Stimulated activated CD8-positive, alpha-beta memory T cell treated with anti-CD3 and anti-CD28 coated beads, Interleukin-7, amount 100 ng/mL, for 1 hour (primary cell): Measurements from ENCODE around the gene MRPS24.
"Not testable (repeated sequence)": the region's sequence is repeated elsewhere in the genome, so short reads cannot be mapped to it uniquely, and the experiment has no call there.

Source experiments
- DNase-seq, 2 donors: peaks; one replicate each; pipeline ENCODE4 v3.0.0-alpha.2; 2020; ENCODE audit warnings: low read depth in 2 of 2

The MRPS24 gene

DNA sequence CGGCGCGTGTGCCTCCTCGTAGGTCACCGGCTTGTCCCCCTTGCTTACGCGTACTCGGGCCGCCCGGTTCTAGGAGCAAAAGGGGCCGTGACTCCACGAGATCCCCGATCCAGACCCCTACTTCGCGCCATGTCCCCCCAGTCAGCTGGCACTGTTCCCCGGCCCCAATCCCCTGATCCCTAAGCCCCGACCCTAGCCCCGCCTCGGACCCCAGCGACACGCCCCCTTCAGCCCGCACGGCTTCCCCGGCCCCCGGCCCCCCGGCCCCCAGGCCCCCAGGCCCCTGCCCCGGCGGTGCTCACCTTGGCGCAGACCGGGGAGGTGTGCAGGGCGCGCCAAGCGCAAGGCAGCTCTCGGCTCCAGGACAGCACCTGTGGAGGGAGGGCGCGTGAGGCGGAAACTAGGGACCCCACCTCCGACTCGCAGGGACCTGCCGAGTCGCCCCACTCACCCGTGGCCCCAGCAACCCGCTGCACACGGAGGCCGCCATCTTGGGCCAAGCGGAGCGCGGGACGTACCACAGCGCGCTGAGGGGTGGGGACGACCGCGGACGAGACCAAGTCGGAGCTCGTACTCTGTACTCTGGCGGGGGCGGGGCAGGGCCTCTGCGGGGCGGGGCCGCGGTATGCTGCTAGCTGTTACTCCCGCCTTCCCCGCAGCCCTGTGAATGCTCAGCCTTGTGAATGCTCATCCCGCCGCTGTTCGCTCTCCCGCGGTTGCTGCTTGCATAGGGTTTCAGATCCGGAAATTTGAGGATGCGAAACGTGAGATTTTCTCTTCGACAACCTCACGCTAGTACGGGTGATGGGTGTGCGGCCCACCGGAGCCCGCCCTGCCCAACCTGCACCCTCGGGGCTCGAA is at the start of gene MRPS24:
Gene MRPS24 (minus strand): TSS at position 512 of the 861 bp plus-strand sequence. CDS start 22 bp downstream, at position 490.
- peak; percentile 87 to 92 for DNase-seq

DNA sequence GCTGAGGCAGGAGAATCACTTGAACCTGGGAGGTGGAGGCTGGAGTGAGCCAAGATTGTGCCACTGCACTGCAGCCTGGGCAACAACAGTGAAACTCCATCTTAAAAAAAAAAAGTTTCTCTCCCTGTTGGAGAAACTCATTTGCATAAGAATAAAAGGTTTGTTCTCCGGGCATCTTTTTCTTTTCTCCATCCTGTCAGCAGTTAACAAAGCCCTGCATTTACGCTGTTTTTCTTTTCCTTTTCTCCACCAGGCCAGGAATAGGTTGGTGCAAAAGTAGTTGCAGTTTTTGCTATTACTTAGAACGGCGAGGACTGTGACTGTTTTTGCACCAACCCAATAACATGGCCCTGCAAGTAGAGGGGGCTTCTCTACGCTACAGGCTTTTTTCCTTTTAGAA is 46.6 kb upstream of the MRPS24 start:
- no peak for DNase-seq

DNA sequence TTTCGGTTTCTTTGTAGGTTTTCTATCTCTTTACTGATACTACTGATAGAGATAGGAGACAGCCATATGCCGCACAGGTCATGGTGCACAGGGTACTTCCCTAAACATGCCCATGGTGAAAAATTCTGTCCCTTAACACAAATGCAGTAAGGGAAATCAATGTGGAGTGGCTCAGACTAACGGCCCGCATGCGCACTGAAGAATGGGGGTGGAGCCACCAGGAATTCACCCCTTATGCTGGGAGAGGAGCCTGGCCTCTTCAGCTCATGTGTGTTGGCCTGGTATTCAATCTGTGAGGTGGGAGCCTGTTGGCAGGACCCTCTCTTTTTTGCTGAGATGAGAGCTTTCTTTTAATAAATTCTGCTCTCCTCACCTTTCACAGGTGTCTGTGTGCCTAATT is 45.5 kb upstream of the MRPS24 start:
- no peak for DNase-seq

DNA sequence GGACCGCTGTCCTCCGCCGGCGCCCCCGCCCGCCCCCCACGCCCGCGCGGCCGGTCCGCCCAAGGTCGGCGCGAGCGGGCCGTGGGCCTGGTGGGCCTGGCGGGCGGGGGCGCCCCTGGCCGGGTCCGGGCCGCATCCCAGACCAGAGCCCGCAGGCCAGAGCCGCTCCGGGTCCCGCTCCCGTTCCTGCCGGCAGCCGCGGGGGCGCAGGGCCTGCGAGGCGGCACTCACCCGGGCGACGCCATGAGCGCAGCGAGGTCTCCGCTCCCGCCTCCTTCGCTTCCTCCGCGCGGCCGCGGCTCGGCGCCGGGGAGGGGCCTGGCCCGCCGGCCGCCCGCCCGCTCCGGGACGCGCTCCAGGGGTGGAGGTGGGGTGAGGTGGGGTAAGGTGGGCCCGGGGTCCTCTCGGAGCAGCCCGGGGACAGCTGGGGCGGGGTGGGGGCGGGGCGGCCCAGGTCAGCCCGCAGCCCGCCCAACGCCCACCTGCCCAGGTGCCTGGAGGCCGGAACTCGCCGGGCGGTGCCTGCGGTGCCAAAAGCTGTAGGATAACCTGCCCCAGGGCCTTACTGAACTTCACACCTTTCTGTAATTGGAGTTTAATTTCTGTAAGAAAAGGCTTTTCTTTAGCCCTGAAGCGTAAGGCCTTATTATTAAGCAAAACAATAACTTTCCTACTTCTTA is 37.2 kb upstream of the MRPS24 start, which contains the start of gene URGCP:
Gene URGCP (minus strand): TSS at position 266 of the 680 bp plus-strand sequence. CDS start 21 bp downstream, at position 245.
- peak; percentile 17 to 23 for DNase-seq

DNA sequence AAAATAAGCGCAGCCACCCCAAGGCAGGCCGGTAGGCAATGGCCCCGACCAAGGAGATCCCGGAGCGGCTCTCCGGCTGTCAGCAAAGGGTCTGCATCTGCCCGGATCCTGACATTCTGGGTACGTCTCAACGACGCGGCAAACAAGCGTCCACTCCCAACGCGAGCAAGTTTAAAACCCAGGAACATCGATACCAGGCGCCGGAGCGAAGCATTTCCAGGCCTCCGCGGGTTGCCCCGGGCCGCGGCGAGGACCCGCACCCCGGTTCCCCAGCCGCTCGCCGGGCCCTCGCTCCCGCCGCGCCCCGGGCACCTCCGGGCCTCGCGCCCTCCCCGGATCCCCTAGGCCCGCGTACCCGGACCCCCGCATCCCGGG is 36.6 kb upstream of the MRPS24 start:
- no peak for DNase-seq

DNA sequence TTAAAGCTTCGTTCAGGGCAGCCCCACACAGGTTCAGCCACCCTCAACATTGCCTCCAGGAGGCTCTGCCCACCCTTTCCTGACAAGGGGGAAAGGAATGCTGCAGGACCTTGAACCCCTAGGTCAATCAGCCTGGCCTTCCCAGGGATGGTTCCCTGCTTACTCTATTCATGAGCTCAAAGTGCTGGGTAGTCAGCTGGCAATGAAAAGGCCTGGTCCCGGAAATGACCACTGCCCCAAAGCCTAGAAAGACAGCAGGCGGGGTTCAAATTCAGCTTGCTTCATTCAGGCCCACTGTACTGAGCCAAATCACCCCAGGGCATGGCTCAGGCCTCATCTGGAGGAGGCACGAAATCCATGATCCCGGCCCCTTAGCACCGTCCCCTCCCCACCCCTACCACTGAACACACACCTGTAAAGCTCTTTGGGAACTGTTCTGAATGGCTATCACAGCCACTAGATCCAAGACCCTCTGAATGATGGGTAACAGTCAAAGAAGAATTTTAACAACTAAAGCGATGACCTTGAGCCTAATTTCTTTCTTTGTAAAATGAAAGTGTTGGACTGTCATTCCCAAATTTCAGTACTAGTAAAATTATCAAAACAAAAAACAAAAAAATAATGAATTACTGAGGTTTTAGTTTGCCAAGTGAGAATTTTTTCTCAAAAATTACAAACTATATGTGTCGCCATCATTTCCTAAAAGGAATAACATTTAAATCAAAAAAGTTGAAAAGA is 36.1 kb upstream of the MRPS24 start:
- no peak for DNase-seq

DNA sequence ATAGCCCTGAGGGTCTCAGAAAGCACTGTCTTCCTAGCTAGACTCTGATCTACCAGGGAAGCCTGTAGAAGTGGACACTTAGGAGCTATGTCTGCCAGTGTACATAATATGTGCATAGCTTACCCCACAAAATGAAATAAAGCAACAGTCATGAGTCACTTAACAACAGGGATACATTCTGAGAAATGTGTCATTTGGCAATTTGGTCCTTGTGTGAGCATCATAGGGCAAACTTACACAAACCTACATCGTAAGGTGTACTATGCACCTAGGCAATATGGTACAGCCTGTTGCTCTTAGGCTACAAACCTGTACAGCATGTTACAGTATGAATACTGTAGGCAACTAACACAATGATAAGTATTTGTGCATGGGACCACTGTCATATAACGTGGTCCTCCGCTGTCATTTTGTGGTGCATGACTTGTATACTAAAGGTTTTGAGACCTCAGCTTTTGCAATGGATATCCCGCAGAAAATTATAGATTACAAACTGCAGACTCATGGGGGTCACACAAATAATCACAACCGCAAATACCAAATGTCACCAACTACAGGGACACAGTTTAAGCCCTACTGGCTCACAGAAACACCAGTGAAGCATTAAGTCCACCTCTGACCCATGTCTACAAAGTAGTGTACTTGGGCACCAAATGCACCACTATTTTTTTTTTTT is 35.4 kb upstream of the MRPS24 start:
- DNase-seq = no peak

DNA sequence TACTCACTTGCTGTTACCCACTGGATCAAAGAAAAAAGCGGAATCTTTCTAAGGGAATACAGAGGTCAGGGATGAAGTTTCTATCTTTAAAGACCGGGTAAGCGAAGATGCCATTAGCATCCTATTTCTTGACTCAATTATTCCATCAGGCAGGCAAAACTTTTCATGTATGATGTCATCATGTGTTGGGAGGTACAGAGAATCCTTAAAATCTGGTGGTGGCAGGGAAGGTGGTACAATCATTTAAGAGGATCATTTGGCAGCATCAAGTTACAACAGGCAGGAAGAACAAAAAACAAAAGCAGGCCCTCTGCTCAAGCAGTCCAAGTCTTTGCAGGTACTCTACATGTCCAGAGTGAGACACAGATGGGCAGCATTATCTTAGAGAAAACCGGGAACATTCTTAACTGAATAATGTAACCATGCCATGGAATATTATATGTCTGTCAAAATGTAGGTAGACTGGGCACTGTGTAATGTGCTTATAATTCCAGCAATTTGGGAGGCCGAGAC is 33.3 kb upstream of the MRPS24 start:
- DNase-seq = no peak

DNA sequence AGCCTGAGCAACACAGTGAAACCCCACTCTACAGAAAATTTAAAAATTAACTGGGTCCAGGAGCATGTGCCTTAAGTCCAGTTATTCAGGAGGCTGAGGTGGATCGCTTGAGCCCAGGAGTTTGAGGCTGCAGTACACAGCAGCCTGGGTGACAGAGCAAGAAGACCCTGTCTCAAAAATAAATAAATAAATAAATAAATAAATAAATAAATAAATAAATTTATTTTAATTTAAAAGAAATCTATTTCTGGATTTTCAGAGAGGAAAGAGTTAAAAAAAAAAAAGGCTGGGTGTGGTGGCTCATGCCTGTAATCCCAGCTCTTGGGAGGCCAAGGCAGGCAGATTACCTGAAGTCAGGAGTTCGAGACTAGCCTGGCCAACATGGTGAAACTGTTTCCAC is 29.3 kb upstream of the MRPS24 start:
- DNase-seq = not testable (repeated sequence)

DNA sequence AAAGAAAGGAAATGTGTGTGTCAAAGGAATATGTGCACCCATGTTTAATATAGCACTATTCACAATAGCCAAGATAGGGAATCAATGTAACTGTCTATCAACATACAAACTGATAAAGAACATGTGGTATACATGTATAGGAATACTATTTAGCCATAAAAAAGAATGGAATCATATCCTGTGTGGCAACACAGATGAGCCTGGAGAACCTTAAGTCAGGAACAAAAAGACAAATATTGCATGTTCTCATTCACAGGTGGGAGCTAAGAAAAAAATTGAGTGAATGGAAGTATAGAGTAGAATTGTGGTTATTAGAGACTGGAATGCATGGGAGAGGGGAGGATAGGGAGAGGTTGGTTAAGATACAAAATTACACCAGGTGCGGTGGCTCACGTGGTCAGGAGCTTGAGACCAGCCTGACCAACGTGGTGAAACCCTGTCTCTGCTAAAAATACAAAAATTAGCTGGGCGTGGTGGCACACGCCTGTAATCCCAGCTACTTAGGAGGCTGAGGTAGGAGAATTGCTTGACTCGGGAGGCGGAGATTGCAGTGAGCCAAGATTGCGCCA is 26.6 kb upstream of the MRPS24 start:
- no peak for DNase-seq

DNA sequence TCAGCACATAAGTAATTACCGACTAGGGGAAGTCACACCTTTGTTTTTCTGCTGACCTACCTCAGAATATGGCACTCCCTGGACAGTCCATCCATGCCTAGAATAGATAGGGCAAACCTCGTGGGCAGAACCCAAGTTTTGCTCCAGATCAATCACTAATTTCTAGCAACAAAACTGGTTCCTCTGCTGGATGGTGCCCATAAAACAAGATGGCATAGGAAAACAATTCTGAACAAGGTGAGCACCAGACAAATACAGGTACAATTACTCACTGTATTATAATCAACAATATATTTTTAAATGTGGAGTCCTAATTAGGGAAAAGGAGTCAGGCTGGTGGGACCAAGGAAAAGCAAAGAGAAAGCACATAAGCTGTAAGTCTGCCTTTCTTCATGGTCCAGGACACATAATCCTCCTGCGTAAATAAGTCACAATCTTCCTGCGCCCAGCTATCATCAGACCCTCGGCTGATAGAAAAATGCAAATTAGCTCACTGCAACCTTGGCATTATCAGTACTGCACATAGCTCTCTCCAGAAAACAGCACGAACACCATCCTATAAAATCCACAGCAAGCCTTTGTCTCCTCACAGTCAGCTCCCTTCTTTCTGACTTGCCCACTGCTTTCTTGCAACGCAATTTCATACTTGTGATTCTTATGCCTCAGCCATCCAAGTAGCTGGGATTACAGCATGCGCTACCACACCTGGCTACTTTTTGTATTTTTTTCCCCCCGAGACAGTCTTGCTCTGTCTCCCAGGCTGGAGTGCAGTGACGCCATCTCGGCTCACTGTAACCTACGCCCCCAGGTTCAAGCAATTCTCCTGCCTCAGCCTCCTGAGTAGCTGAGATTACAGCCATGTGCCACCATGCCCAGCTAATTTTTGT is 22.0 kb upstream of the MRPS24 start:
- DNase-seq = no peak

DNA sequence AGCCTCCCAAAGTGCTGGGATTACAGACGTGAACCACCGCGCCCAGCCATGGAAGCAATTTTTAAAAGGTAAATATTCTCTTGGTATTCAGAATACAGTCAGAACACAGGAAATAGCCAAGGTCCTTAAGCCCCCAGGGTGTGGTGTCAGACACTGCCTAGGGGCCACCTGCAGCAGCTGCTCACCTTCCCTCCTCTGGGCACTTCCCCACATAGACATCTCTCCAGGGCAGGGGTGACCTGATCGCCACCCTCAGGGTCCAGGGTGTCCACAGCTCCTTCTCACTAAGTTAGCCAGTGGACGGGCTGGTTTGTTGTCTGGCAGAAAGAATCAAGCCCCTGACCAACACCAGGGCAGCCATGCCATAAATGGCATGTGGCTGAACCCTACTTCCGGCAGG is 21.2 kb upstream of the MRPS24 start:
- no peak for DNase-seq

DNA sequence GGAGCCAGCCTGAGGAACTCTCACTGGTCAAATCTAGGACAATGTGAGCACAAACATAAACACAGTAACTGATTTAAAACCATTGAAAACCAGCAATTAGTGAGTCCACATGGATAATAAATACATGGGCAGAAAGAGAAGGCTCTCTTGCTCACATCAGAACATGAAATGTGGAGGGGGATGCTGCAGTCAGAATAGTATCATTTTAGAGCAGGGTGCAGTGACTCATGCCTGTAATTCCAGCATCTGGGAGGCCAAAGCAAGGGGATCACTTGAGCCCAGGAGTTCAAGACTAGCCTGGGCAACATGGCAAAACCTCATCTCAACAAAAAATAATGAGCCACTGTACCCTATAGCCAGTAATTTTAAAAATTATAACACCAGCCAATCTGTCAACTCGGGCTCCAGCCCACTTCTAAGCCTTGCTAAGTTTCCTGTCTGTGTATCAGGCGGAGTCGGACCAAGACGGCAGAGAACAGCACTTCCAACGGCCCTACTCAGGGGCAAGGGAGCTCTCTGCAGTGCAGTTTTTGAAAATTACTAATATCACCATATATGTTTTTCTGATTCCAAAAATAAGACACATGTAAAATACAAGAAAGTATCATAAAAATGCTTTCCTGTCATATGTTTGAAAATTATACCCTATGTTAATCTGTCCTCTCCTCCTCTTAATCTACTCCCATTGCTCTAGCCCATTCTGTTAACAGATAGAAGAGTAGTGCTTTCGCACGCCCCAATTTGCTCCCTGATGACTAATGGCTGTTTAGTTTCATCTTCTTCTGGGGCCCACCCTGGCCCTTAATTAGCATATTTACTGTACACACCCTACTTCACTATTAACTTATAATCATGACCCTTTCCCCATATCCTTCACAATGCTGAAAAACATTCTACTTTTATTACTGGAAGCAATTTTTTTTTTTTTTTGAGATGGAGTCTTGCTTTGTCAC is 20.0 kb upstream of the MRPS24 start:
- DNase-seq = no peak

DNA sequence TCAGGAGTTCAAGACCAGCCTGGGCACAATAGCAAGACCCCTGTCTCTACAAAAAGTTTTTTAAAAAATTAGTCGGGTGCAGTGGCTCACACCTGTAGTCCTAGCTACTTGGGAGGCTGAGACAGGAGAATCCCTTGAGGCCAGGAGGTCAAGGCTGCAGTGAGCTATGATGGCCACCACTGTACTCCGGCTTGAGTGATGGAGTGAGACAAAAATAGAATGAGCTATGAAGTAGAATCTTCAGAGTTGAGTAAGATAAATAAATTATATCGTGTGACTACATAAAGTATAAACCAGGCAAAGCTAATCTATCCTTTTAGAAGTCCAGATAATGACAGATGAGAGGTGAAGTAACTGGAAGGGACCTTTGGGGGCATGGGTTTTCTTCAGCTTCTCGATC is 15.3 kb upstream of the MRPS24 start:
- no peak for DNase-seq

DNA sequence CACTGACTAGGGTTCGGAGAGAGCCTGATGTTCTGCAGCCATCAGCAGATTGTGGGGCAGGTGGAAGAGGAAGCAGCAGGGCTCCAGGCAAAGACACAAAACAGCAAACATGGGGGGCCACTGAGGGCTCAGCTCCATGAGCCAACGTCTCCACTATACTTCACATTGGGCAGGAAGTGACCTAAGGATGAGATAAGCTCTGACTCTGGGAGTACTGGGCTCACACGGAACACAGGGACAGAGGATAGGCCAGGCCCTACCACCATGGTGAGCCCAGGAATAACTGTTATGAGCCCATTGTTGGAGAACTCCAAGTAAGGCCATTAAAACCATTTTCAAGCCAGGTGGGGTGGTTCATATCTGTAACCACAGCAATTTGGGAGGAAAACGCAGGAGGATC is 14.9 kb upstream of the MRPS24 start:
- DNase-seq = no peak

DNA sequence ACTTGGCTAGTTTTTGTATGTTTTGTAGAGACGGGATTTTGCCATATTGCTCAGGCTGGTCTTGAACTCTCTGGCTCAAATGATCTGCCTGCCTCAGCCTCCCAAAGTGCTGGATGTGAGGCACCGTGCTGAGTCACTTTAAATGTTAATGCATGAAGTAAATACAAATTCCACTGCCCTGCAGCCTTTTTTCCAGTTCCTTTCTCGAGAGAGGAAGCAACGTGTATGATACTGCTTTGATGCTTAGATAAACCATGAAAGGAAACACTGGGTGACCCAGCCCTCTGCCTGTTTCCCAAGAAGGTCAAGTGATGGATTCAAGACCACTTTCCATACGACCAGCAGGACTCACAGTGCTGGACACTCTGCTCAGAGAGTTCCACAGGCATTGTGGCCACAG is 11.3 kb upstream of the MRPS24 start:
- DNase-seq = no peak

DNA sequence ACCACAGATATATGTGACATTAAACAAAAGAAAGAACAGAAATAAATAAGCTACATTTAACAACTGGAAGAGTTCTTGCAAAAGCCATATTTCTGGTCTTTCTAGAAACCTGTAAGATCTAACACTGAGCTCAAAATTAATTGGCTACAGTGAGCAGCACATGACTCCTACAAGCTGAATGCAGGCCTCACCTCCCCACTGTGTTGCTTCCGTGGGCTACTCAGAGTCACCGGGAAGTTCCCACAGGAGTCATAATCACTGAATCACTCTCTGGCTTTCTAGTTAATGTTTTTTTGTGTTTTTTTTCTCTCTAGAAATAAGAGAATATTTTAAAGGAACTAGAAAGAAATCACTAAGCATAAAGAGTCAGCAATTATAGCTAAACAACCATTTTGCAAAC is 10.2 kb upstream of the MRPS24 start:
- no peak for DNase-seq

DNA sequence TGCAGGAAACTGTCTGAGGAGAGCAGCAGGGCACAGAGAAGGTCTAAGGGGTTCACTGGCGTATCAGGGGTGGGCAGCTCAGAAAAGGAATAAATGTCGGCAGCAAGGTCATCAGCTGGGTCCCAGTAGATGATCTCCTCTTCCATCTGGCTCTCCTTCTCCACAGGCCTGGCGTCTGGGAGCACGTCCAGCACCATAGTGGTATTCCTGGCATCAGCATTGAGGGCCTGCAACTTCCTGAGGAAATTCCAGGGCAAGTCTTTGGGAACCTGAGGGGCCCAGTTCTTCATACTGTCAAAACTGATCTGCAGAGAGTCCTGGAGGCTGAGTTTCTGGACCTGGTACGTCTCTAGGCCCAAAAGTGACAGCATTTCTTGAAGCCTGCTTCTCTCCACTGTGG is 9.6 kb upstream of the MRPS24 start:
- no peak for DNase-seq
